Kidney tubule cell (primary cell): ENCODE results near the gene SSH3.

Experiments
- DNase-seq: peaks from one replicate; pipeline ENCODE4 v3.0.0-alpha.2; 2018; ENCODE audit warnings: low spot score

The SSH3 gene

GRCh38 chr11:67303132-67303834 lies at the start of gene SSH3:
Gene SSH3 (plus strand): TSS chr11:67303530. CDS start chr11:67303626, 96 bp downstream.
- peak; percentile 87 for DNase-seq

GRCh38 chr11:67253872-67254624 lies 49.3 kb upstream of the SSH3 start:
- no peak for DNase-seq

GRCh38 chr11:67254798-67255197 lies 48.5 kb upstream of the SSH3 start:
- DNase-seq: no peak

GRCh38 chr11:67255353-67255752 lies 48.0 kb upstream of the SSH3 start:
- no peak for DNase-seq

GRCh38 chr11:67255864-67256263 lies 47.5 kb upstream of the SSH3 start:
- no peak for DNase-seq

GRCh38 chr11:67256477-67257135 lies 46.7 kb upstream of the SSH3 start:
- DNase-seq: no peak

- no peak for DNase-seq
These were observed 42.9 kb upstream of the SSH3 start for GRCh38 chr11:67260406-67260805.

GRCh38 chr11:67260885-67261639 lies 42.3 kb upstream of the SSH3 start:
- DNase-seq: peak; percentile 63

GRCh38 chr11:67261640-67261945 lies 41.7 kb upstream of the SSH3 start:
- DNase-seq: no peak

- DNase-seq: no peak
These were observed 41.2 kb upstream of the SSH3 start for GRCh38 chr11:67261946-67262681.

- DNase-seq: peak; percentile 82
These were observed 40.3 kb upstream of the SSH3 start for GRCh38 chr11:67262731-67263675.

GRCh38 chr11:67264260-67264659 lies 39.1 kb upstream of the SSH3 start:
- DNase-seq: no peak

- no peak for DNase-seq
These were observed 38.3 kb upstream of the SSH3 start for GRCh38 chr11:67264877-67265632.

GRCh38 chr11:67265633-67266448 lies 37.5 kb upstream of the SSH3 start:
- peak; percentile 76 for DNase-seq

GRCh38 chr11:67266449-67267187 lies 36.7 kb upstream of the SSH3 start, which contains the start of gene GRK2:
Gene GRK2 (plus strand): TSS chr11:67266473. CDS start chr11:67266700, 227 bp downstream.
- DNase-seq: peak; percentile 65

GRCh38 chr11:67267188-67268080 lies 35.9 kb upstream of the SSH3 start:
- DNase-seq: peak; percentile 60
